HepG2 (cell line): ENCODE results near the gene RTP5. TPM values are rescaled to one million over a fixed set of nuclear protein-coding genes. Genes with fewer than 3 reads are reported as not detected.

ENCODE experiments used
- ATAC-seq: fragments of 200-7000 bp; cut with Tn5 transposase; 3 replicates; pipeline ENCODE4 v1.9.1; 2020; ENCODE audit warnings: mild to moderate bottlenecking, moderate library complexity
- BruUV-seq: library from RNA; stranded (reverse); fragments of 400-500 nt; replicated peaks from 2 replicates; lab custom pipeline; 2021; lab: Mats Ljungman, UMichigan
- CTCF ChIA-PET: fragments of 300-600 bp; formaldehyde crosslinking; extraction: SDS; loops from one replicate; lab custom pipeline; 2021; ENCODE audit warnings: low total read pairs, inconsistent platforms, low intra/inter-chr PET ratio; lab: Yijun Ruan, JAX
- POLR2A ChIA-PET: fragments of 350-600 bp; sonication (Branson Sonifier 250); formaldehyde crosslinking; loops from one replicate; lab custom pipeline; 2020; ENCODE audit warnings: antibody characterized with exemption, inconsistent platforms; lab: Yijun Ruan, JAX
- DNase-seq: peaks from one replicate; pipeline ENCODE4 v3.0.0-alpha.2; 2015; ENCODE audit warnings: low spot score
- FAIRE-seq: peaks from 3 replicates; lab custom pipeline; 2011; peaks lifted over from hg19 to GRCh38; lab: Jason Lieb, UNC
- H2AFZ ChIP-seq: one replicate; pipeline ENCODE4 v1.6.1; 2011; ENCODE audit warnings: low read length, inconsistent platforms
- H3K27ac ChIP-seq: fragments of 300-600 bp; 3 replicates; pipeline ENCODE4 v1.8.0; 2011; ENCODE audit warnings: mixed run types, mild to moderate bottlenecking, mixed read lengths, low read length, inconsistent platforms; ENCODE audit not compliant: insufficient read depth; ENCODE audit errors: extremely low read length
- H3K27me3 ChIP-seq, 2 experiments: fragments of 200-600 bp in 1 of 2; 2 replicates in 1 of 2; 3 replicates in 1 of 2; pipeline versions ENCODE4 v1.6.0 to v1.8.0; 2011; ENCODE audit warnings: low read length in 2 of 2, mild to moderate bottlenecking in 2 of 2, moderate library complexity in 2 of 2, inconsistent platforms in 1 of 2; ENCODE audit not compliant: insufficient read depth in 2 of 2, control insufficient read depth in 1 of 2
- H3K36me3 ChIP-seq, 2 experiments: fragments of 200-600 bp in 1 of 2; replicated peaks in 1 of 2; 2 replicates in 1 of 2; 3 replicates in 1 of 2; pipeline versions ENCODE4 v1.5.1 to v1.8.0; 2011; ENCODE audit warnings: low read length in 2 of 2, inconsistent platforms in 1 of 2; ENCODE audit not compliant: insufficient read depth in 2 of 2, control insufficient read depth in 1 of 2
- H3K4me1 ChIP-seq: 2 replicates; pipeline ENCODE4 v1.5.1; 2012; ENCODE audit warnings: low read length, inconsistent platforms; ENCODE audit not compliant: insufficient read depth
- H3K4me2 ChIP-seq: 2 replicates; pipeline ENCODE4 v1.6.0; 2011; ENCODE audit warnings: low read depth, low read length, inconsistent platforms
- H3K4me3 ChIP-seq, 3 experiments: fragments of 200-600 bp in 1 of 3; sonication (generic), shearing (Covaris generic) in 1 of 3; replicated peaks in 1 of 3; 2 replicates each; pipeline ENCODE4 v1.5.1; 2011 to 2016; ENCODE audit warnings: low read length in 3 of 3, inconsistent platforms in 2 of 3, low read depth in 2 of 3, mild to moderate bottlenecking in 2 of 3, control low read depth in 1 of 3, mixed read lengths in 1 of 3; ENCODE audit not compliant: insufficient read depth in 1 of 3
- H3K79me2 ChIP-seq: one replicate; pipeline ENCODE4 v1.6.1; 2011; ENCODE audit warnings: low read length, inconsistent platforms; ENCODE audit not compliant: insufficient read depth
- H3K9ac ChIP-seq: 2 replicates; pipeline ENCODE4 v1.6.0; 2011; ENCODE audit warnings: mild to moderate bottlenecking, low read depth, low read length, inconsistent platforms; ENCODE audit not compliant: insufficient read depth
- H3K9me3 ChIP-seq: 2 replicates; pipeline ENCODE4 v1.5.1; 2012; ENCODE audit warnings: mild to moderate bottlenecking, low read length
- H4K20me1 ChIP-seq: 2 replicates; pipeline ENCODE4 v1.6.0; 2011; ENCODE audit warnings: inconsistent platforms, mild to moderate bottlenecking, low read length, moderate library complexity; ENCODE audit not compliant: insufficient read depth
- CREM ChIP-seq, 2 experiments: sonication (generic) in 1 of 2; formaldehyde crosslinking in 1 of 2; IDR thresholded peaks; 2 replicates each; pipeline versions ENCODE4 v1.4.0 to v1.6.1; 2016 to 2020; ENCODE audit warnings: antibody characterized with exemption in 1 of 2, mild to moderate bottlenecking in 1 of 2, missing genetic modification reagents in 1 of 2
- KDM2A ChIP-seq: sonication (generic); formaldehyde crosslinking; IDR thresholded peaks from 2 replicates; pipeline ENCODE4 v1.4.0; 2020; ENCODE audit warnings: low read depth, missing genetic modification reagents, borderline replicate concordance
- MYNN ChIP-seq: sonication (generic); formaldehyde crosslinking; IDR thresholded peaks from 2 replicates; pipeline ENCODE4 v1.4.0; 2020; ENCODE audit warnings: mild to moderate bottlenecking, low read depth, missing genetic modification reagents
- ZBTB33 ChIP-seq: sonication (generic); formaldehyde crosslinking; IDR thresholded peaks from 2 replicates; pipeline ENCODE4 v1.4.0; 2020; ENCODE audit warnings: missing genetic modification reagents
- ZFP37 ChIP-seq: sonication (generic); formaldehyde crosslinking; IDR thresholded peaks from 2 replicates; pipeline ENCODE4 v1.4.0; 2020; ENCODE audit warnings: missing genetic modification reagents, borderline replicate concordance
- ZNF557 ChIP-seq: sonication (generic); formaldehyde crosslinking; IDR thresholded peaks from 2 replicates; pipeline ENCODE4 v1.4.0; 2020; ENCODE audit warnings: missing genetic modification reagents
- ZSCAN31 ChIP-seq: sonication (generic); formaldehyde crosslinking; IDR thresholded peaks from 2 replicates; pipeline ENCODE4 v1.5.0; 2020; ENCODE audit warnings: low read depth, mild to moderate bottlenecking, missing genetic modification reagents
- WGBS: methylation state at CpG from one replicate; pipeline ENCODE4 v1.1.6; 2017; ENCODE audit warnings: low lambda C conversion rate; 5-methylcytosine and 5-hydroxymethylcytosine counted together
- in situ Hi-C: cut with HindIII; loops from 2 replicates; pipeline ENCODE4 v1.10.0; 2017; ENCODE audit warnings: low pct_unique_long_range_greater_than_20kb; ENCODE audit not compliant: extremely low pct_ligation_motif_present
- intact Hi-C: fragments of 100-400 bp; cut with micrococcal nuclease; formaldehyde crosslinking; loops from one replicate; pipeline ENCODE4 v1.10.0; 2022; ENCODE audit not compliant: unreplicated experiment
- polyA plus RNA-seq, 8 experiments: library from polyadenylated mRNA; depleted of rRNA in 3 of 8; stranded (reverse) in 7 of 8; unstranded in 1 of 8; fragments of >200 nt; fragmentation: Illumina TruSeq in 4 of 8; extraction: Trizol in 4 of 8; gene quantifications; 2 replicates each; pipeline versions ENCODE4 v1.2.1 to v1.2.3, GENCODE V29; 2011 to 2016; ENCODE audit warnings: low read depth in 4 of 8, missing spikeins in 1 of 8, mixed read lengths in 1 of 8; ENCODE audit not compliant: insufficient read depth in 1 of 8
- total RNA-seq, 5 experiments: library from RNA; depleted of rRNA; stranded (reverse); fragments of >200 nt; fragmentation: Illumina TruSeq; extraction: Trizol; gene quantifications; 2 replicates each; pipeline ENCODE4 v1.2.3, GENCODE V29; 2016; ENCODE audit warnings: low read depth in 1 of 5

Gene RTP5
- total and polyA plus RNA-seq, 2 of the 13 experiments (the other 11 are each of a cell fraction or from before 2014, with no cell fraction given), result not detected

GRCh38 chr2:241891315-241891987 lies 21.9 kb downstream of the RTP5 start:
- Histone ChIP-seq H3K9me3 (no peaks in the 10 kb centered on the region), H2AFZ (no peak overlapping the region), H4K20me1 (no peaks in the 10 kb centered on the region), H3K9ac (no peak overlapping the region), H3K4me3 (no peak overlapping the region), H3K4me1 (peaks cover 17% of the 10 kb centered on the region), H3K36me3 (no peaks in the 10 kb centered on the region), H3K79me2 (no peaks in the 10 kb centered on the region), H3K4me2 (peak overlapping the region; percentile 42; the same call in 1 of the 2 replicates), H3K27ac (no peak overlapping the region), H3K27me3 (peaks cover 7 to 49% of the 10 kb centered on the region in 2 experiments; a peak in 3 of 5 replicates)
- no peak for FAIRE-seq
- whole genome bisulfite sequencing, result 53% methylated on average over 27 of the region's 27 CpGs
- TF ChIP-seq ZNF557 (CRISPR knock-in tag) (no peak), ZFP37 (no peak), CREM (IDR thresholded peaks at IDR 0.05) (no peak), CREM (CRISPR knock-in tag; IDR thresholded peaks at IDR 0.05) (no peak), ZBTB33 (CRISPR knock-in tag) (peak; percentile 19; the same call in 1 of the 2 replicates), KDM2A (CRISPR knock-in tag) (no peak), MYNN (CRISPR knock-in tag) (no peak), ZSCAN31 (CRISPR knock-in tag) (no peak)
- no peak for ATAC-seq
- ChIA-PET POLR2A (no interaction called here), CTCF (no interaction called here)
- DNase-seq, result no peak
- no TSS peak for BruUV-seq
- intact Hi-C loops (no loop called here), in situ Hi-C loops (no loop called here)
